NCI-H748 (cell line): ENCODE results near the gene CHML.
"Not testable (repeated sequence)": the region's sequence is repeated elsewhere in the genome, so short reads cannot be mapped to it uniquely, and the experiment has no call there.

Experiments
- DNase-seq: peaks from one replicate; lab custom pipeline; 2025; ENCODE audit not compliant: unreplicated experiment; lab: John Stamatoyannopoulos, UW

The CHML gene, protein sequence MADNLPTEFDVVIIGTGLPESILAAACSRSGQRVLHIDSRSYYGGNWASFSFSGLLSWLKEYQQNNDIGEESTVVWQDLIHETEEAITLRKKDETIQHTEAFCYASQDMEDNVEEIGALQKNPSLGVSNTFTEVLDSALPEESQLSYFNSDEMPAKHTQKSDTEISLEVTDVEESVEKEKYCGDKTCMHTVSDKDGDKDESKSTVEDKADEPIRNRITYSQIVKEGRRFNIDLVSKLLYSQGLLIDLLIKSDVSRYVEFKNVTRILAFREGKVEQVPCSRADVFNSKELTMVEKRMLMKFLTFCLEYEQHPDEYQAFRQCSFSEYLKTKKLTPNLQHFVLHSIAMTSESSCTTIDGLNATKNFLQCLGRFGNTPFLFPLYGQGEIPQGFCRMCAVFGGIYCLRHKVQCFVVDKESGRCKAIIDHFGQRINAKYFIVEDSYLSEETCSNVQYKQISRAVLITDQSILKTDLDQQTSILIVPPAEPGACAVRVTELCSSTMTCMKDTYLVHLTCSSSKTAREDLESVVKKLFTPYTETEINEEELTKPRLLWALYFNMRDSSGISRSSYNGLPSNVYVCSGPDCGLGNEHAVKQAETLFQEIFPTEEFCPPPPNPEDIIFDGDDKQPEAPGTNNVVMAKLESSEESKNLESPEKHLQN

DNA sequence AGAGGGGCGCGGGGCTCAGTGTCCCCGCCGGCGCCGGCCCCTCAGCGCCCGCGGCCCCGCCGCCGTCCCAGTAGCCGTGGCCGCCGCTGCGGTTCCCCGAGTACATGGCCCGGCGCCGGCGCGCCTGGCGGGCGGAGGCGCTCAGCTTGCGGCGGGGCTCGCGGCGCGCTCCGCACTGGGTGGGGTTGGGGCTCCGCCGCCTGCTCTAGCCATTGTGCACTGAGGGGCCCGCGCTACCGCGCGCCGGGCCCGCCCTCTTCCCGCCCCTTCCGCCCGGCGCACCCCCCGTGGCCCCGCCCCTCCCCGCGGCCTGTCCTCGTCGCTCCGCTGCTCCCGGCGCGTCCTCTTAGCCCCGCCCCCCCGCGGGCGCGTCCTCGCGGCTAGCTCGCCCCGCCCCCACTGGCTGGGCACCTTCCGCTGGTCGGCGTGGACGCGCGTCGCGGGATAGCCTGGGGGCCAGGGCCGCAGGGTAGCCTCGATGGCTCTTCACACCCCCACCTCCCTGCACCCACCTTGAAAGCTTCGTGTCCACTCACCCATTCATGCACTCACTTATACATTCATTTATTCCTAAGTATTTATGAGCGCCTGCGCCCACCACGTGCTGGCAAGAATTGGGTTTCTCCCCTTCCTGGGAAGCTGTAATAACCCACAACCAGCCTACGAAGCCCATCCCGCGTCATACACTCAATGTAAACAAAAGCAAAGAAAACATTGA, at the start of gene CHML, which contains the start of gene OPN3:
Gene CHML (minus strand): TSS at position 221 of the 718 bp plus-strand sequence. CDS start 4,603 bp downstream, outside the sequence.
Gene OPN3 (minus strand): TSS at position 221 of the 718 bp plus-strand sequence. CDS start 115 bp downstream, at position 106.
- peak; percentile 90 for DNase-seq

DNA sequence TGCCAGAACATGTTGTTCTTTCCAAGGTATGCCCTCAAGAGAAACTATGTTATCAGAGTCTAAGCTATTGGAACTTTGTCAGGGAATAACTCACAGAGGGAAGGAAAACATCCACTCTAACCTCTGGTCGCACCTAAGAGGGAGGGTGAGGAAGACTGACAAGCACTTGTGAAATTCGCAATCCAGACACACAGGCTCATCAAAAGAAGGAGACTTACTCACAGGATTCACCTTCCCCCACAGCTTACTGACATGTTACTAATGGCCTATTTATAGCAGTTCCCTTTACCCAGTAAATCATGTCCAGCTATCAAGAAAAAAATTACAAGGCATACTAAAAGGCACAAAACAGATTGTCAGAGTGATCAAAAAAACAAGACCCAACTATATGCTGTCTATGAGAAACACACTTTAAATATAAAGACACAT, 48.8 kb upstream of the CHML start:
- no peak for DNase-seq

DNA sequence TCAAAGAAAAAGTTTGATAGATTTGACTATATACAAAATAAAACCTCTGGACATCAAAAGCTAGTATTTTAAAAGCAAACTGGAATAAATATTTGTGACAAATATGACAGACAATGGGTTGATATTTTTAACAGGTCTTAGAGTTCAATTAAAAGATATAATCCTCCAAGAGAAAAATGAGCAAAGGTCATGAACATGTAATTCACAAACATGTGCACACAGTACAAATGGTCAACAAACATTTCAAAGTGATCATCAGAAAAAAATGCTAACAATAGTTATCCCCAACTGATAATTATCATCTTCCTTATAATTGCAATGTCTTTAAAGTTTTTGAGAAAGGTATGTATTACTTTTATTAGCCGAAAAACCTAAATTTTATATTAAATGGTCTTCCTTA, 43.9 kb upstream of the CHML start:
- no peak for DNase-seq

DNA sequence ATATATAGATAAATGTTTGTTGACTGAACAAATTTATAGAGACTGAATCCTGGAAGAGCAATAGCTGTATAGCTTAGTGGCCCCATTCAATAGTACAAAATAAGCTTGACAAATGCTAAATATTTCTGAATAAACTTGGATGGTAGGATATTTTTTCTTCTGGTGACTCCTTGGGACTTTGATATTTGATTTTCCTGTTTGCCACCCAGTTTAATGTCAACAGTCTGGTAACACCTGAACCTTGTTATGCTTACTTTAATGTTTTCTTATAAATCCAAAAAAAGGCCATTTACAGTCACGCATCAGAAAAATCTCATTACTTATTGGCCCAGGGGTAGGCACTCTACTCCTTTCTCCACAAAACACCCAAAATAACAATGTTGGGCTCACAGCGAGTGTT, 42.8 kb upstream of the CHML start:
- no peak for DNase-seq

GRCh38 chr1:241681861-241682448, 41.8 kb upstream of the CHML start:
- not testable (repeated sequence) for DNase-seq

DNA sequence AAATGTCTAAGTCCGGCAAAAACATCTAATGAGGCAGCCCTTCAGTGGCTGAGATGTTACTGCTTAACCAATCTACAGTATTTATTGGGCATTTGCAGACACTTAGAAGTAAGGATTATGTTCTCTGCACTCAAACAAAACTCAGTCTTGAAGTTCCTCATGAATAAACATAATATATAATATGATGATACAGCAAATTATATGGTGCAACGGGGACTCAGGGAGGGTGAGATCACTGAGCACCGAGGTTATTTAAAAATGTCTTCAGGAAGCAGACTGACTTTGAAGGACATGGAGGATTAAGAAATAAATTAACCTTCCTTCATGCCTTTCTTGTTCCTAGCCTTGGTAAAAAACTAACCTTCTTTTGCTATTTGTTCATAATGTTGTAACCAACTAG, 39.8 kb upstream of the CHML start:
- no peak for DNase-seq

GRCh38 chr1:241679404-241679803, 39.2 kb upstream of the CHML start:
- DNase-seq = no peak

GRCh38 chr1:241678536-241678935, 38.4 kb upstream of the CHML start:
- no peak for DNase-seq

DNA sequence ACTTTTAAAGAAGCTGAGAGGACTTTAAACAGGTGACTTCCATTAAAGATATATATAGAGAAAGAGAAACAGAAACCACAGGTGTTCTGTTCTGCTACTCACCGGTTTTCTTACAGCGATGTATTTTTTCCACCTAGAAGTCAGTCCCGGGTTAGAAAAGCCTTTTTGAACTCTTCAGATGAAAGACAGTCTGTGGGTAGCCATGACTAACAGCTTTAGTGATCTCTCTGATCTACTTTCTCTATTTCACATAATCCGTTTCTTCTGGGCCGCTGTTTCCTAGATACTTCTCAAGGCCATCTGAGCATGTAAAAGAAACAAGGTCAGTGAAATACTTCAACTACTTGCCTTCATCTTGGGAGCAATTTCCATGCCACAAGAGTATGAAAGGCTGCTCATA, 37.0 kb upstream of the CHML start:
- no peak for DNase-seq

- no peak for DNase-seq
Measured at GRCh38 chr1:241675983-241676382, 35.8 kb upstream of the CHML start.

- DNase-seq = no peak
Measured at GRCh38 chr1:241674805-241675384, 34.7 kb upstream of the CHML start.

- DNase-seq = no peak
Measured at GRCh38 chr1:241672301-241672700, 32.1 kb upstream of the CHML start.

DNA sequence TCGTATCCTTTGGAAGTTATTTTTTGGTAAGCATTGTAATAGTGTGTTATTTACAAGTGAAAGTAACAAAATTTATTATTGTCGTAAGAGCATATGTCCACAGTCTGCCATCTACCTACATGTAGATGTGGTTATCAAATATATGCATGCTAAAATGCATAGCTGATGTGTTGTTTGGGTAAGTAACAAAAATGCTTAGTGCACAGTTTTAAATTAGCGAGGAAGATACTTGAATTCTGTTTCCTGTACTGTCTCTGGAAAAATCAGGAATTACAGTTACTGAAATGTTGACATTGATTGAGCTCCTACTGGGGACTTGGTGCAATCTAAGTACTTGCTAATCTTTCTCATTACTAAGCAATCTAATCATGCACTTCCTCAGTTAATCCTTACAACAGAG, 26.2 kb upstream of the CHML start:
- DNase-seq = no peak

DNA sequence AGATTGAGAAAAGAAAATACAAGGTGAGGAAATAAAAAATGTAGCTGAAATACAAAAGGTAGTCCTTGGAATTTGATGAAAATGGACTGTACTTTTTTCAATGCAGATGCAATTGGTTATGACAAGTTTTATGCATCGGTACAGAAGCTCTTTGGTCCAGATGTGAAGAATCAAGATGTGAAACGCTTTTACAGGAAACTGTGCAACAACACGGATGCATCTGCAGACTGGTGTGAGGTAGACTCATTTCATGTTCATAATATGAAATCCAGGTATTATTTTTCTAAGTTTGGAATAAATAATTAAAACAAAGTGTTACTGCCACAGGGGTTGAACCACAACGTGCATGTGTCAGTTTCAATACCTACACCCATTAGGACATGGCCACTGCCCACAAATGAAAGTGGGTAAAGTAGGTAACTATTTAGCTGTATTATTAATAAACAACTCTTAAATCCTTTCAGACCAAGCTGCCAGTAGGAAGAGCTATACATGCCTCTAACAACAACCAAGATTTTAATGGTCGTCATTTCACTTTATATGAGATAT, 20.3 kb upstream of the CHML start:
- no peak for DNase-seq

- not testable (repeated sequence) for DNase-seq
Measured at GRCh38 chr1:241659016-241659415, 18.8 kb upstream of the CHML start.

DNA sequence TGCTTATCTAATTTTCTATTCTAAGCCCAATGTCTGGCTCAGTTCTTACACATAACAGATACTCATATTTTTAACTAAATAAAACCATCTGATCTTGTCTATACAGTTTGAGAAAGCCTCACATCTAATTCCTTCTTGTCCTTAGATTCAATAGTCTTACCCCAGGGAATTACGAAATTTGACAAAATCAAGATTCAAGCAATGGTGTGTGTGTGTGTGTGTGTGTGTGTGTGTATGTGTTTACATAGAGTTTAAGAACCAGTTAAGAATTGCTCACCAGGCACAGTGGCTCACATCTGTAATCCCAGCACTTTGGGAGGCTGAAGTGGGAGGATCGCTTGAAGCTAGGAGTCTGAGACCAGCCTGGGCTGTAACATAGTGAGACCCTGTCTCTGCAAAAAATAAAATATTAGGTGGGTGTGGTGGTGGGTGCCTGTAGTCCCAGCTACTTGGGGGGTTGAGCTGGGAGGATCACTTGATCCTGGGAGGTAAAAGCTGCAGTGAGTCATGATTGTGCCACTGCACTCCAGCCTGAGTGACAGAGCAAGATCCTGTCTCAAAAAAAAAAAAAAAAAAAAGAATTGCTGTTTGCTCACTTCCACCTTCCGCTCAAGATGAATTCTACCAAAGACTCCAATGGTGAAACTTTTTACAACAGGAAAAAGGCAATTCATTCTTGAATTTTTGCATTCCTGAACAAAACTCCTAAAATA, 18.1 kb upstream of the CHML start:
- no peak for DNase-seq

DNA sequence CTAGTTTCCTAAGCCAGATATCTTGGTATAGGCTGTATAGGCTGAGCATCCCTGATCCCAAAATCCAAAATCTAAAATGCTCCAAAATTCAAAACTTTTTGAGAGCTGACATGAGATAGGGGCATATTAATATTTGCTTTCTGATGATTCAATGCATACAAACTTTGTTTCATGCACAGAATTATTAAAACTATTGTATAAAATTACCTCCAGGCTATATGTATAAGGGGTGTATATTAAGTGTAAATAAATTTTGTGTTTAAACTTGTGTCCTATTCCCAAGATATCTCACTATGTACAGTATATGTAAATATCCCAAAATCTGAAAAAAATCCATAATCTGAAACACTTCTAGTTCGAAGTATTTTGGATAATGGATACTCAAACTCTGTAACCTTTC, 14.5 kb upstream of the CHML start:
- DNase-seq = no peak

DNA sequence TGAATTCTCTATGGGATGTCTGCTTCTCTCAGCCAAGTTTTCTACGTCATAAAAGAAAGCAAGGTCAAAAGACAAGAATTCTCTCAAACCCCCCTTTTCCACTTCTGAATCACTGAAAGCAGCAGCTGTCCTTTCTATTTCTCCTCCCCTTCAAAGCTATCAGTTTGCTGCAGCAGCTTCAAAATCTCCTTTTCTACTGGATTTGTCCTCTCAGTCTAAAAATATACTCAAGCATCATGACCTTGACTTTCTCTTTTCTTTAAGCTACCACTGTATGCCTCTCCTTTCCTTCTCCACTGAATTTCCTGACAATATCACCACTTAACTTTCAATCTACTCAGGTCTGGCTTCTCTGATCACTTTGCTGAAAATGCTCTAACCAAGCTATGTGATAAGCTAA, 13.8 kb upstream of the CHML start:
- no peak for DNase-seq

GRCh38 chr1:241652012-241652411, 11.8 kb upstream of the CHML start, which contains the start of gene WDR64:
TSS of gene WDR64 (plus strand) at chr1:241652281. CDS start at chr1:241652485, 204 bp downstream.
- DNase-seq = no peak

DNA sequence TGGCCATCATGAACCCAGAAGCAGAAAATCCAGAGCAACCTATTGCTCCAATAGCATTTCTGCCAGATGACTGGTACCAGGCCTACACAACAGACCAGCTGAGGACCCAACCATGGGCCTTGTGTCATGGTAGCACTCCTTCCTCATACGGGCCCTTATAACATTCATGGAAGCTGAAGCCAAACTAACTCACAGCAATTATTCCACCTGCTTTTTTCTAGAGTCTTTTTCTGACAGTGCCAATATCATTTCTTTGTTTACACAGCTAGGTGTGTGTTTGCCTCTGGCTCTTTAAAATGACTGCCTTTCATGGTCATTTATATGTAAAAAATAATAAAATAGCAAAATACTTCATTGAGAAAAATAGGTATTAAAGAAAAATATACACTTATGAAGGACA, 8.0 kb upstream of the CHML start:
- peak; percentile 16 for DNase-seq
